Stimulated activated CD4-positive, alpha-beta T cell treated with anti-CD3 and anti-CD28 coated beads, Interleukin-15, amount 100 ng/mL, for 24 hours (primary cell): Measurements from ENCODE around the gene DENND1B.
"Not testable (repeated sequence)": the region's sequence is repeated elsewhere in the genome, so short reads cannot be mapped to it uniquely, and the experiment has no call there.

Source experiments
- DNase-seq: peaks from one replicate; pipeline ENCODE4 v3.0.0-alpha.2; 2020

The DENND1B gene

GRCh38 chr1:197541411-197541810 lies 233.9 kb downstream of the DENND1B start:
- no peak for DNase-seq

DNA sequence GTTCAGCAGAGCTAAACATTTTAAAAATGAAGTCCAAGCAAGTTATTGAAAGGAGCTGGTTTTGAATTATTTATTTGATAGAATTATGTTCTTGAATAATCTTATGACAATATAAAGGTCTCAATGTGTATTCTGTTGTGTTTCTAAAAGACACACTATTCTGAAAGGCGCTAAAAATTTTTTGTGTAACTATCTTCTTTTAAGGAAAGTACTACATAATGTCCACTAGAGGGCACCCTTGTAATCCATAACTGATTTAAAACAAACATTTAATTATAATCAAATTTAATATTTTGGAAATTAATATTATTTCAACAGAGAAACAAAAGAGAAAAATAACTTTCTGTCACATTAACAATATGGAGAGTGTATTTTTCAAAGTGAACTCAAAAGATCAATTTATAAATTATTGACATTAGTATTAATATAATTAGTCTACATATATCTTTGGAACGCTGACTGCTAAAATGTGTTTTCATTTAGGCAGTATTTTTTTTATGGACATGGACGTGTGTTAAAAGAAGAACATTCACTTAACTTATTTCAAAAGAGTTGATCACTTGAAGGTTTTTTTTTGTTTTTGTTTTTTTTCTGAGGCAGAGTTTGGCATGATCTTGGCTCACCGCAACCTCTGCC lies 248.4 kb downstream of the DENND1B start:
- DNase-seq: no peak

- peak; percentile 13 for DNase-seq
Observed at GRCh38 chr1:197521118-197521739, 254.1 kb downstream of the DENND1B start.

GRCh38 chr1:197519741-197520334 lies 255.4 kb downstream of the DENND1B start:
- DNase-seq: no peak

DNA sequence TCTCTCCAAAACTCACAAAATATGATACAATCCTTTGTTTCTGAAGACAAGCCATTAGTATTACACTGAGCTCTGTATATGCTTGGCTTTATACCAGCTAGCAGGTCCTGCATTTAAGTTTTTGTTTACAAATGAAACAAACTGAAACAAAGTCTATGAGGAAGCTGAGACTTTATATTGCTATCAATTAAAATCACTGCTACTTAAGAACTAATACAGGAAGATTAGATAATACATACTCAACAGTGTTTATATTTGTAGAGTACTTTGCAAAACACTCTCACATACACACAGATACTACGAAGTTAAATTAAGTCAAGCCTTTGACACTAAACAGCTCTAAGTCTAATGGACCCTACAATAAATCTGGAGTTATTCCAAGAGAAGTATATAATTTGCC lies 259.9 kb downstream of the DENND1B start:
- DNase-seq: no peak

DNA sequence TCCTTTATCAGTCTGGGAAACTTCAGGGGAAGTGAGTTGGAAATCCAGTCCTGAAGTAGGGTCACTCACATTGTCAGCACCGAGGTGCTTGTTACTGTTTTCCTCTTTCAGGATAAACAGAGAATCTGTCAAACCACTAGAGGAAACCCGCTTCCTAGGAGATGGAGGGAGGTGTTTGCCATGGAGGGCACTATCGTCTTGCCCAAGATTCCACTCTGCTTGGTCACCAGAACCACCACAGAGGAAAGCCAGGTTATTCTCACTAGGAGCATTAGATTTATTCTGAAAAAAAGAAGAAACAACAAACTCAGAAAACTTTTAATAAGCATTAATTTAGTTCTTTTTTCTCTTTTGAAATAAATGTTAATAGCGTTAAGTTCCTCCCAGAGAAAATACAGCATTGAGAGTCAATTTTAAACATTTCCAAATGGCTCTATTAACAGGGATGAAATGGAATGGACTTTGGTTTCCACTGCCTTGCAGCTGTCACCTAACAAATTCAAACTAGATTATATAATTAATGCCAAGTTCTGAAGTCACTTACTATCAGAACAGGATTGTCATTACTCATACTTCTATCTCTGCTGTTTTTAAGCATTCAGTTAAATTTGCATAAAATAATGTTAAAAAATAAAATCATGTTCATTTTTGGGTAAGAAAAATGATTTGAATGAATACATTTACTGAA lies 264.4 kb downstream of the DENND1B start:
- DNase-seq: no peak

- DNase-seq: no peak
Observed at GRCh38 chr1:197496722-197497121, 278.6 kb downstream of the DENND1B start.

DNA sequence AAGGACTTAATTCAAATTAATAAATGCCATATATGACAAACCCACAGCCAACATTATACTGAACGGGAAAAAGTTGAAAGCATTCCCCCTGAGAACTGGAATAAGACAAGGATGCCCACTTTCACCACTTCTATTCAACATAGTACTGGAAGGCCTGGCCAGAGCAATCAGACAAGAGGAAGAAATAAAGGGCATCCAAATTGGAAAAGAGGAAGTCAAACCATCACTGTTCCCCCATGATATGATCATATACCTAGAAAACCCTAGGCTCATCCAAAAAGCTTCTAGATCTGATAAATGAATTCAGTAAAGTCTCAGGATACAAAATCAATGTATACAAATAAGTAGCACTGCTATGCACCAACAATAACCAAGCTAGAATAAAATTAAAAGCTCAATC lies 283.8 kb downstream of the DENND1B start:
- DNase-seq: not testable (repeated sequence)

DNA sequence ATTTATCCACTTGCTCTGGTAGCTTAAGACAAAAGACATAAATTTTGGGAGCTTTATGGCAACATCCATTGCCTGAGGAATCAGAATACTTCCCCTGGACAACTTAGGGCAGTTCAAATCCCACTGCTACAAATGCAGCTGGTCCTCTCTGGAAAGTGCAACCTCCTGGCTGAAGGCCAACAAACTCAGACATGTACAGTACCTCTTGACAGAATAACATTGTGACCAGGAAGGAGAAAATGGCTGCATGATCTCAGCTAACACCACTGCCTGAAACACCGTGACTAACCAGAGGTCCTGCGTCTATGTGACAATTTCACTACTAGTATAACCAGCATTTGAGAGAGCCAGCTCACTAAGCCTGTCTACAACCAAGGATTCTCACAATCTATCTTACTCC lies 288.3 kb downstream of the DENND1B start:
- no peak for DNase-seq

DNA sequence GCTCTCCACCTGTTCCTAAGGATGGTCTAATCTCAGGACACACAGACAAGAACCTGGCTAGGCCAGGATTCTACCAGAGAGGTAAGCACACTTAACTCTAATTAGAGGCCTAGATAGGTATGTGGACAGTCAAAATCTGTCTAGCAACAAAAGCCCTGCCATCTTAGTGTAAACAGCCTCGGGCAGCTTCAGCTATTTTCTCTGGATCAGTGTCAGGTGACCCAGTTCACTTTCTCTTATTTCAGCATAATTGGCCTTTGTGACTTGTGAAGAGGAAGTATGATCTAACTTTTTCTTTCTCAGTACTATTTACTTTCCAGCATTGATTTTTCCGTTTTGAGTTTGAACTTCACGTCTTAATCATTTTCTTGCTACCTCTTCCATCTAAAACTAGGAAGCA lies 289.5 kb downstream of the DENND1B start:
- no peak for DNase-seq

DNA sequence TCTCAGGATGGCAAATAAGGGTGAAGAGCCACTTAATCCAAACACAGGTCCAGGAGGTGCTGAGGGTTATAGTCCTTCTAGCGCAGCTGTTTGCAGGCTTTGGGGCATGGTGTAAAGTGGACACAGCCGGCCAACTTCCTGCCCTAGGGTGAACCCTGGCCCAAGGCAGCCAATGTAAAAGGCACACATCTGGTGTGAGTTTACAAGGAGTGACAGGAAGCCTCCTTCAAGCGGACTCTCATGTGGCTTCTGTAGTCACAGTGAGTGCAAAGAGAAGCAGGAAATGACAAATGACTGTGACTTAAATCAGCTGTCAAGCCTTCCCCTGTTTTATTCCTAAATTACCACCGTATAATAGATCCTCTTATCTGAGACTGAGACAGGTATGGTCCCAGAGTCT lies 294.2 kb downstream of the DENND1B start:
- DNase-seq: peak; percentile 12

DNA sequence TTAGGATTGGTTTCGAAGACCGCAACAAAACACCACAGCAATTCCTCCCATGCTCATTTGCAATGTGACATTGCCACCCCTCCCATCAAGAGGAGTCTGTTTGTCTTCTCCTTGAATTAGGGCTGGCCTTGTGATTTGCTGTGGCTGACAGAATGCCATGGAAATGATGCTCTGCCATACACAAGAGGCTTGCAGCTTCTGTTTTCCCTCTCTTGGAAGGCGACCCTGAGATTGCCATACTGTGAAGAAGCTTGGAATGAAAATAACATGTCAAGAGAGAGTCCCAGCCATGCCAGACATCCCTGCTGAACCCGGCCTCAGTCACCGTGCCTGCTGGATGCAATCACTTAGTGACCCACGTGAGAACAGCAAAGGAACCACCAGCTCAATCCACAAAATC lies 294.8 kb downstream of the DENND1B start:
- DNase-seq: no peak

- DNase-seq: no peak
Observed at GRCh38 chr1:197472141-197472540, 303.1 kb downstream of the DENND1B start.

DNA sequence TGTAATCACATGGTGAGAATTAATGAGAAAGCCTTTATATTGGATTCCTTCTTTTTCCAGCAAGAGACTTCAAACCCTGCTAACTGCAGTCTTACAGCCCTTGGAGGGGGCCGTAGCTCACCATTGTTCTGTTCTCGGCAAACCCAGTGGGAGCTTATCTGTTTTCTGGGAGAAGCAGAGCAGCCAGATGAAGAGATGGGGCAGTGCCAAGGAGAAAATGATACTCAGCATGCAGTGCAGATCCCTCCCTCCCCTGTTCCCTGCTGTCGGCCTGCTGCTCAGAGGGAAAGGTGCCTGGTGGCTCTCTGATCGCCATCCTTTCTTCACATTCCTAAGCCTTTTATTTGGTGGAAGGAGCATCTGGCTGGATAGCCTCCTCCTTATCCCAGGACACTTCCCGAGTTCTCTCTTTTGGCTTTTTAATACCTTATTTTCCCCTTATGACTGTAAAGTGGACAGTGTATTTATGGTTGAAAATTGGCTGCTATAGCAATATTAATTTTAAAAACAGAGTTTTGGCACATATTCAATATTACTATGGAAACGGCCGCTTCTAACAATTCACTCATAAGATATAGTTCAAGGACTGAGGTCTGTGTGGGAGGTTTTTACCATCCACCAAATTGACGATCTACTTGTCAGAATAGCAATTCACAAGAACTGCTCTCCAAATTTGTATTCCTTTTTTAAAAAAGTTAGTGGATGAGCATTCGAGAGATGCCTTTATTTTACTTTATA lies 303.9 kb downstream of the DENND1B start:
- DNase-seq: no peak

- DNase-seq: no peak
Observed at GRCh38 chr1:197470330-197470729, 304.9 kb downstream of the DENND1B start.

GRCh38 chr1:197469620-197470210 lies 305.6 kb downstream of the DENND1B start:
- DNase-seq: no peak

DNA sequence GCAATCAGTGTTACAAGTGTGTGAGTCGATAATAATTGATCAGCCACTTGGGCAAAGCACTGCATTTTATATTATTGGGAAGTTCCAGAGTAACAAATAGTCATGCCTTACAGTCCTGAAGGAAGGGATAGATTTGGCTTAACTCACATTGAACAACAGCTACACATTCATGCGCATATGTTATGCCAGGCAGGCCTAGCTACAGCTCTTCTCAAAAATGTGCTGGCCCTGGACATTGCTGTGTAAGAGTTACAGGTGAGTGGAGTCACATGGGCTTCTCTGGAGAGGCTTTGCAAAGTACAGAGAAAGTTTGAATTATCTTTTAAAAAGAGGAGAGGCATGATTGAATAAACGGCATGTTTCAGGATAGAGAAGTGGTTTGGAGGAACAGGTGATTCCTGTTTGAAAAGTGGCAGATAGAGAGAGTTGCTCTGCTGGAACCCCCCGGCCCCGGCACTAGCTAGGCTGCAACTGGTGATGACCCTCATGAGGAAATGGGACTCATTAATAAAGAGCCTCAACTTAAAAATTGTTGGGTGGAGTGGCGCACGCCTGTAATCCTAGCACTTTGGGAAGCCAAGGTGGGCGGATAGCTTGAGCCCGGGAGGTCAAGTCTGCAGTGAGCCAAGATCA lies 306.6 kb downstream of the DENND1B start:
- DNase-seq: no peak

- DNase-seq: no peak
Observed at GRCh38 chr1:197467881-197468280, 307.4 kb downstream of the DENND1B start.

DNA sequence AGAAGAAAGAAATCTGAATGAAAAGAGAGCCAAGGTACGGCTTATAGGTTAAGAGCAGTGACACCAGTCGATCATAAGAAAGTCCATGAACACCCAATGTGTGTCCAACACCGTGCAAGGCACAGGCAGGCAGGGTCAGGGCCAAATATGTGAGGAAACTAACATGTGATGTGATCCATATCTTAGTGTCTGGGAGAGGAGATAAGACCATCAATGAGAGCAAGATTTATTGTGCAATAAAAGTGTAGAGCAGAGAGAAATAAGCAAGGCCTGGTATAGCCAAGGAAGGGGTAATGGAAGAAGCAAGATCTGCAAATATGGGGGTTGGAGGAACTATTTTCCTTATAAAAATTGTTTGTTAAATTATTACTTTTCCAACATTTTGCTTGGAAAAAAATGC lies 308.5 kb downstream of the DENND1B start:
- no peak for DNase-seq

DNA sequence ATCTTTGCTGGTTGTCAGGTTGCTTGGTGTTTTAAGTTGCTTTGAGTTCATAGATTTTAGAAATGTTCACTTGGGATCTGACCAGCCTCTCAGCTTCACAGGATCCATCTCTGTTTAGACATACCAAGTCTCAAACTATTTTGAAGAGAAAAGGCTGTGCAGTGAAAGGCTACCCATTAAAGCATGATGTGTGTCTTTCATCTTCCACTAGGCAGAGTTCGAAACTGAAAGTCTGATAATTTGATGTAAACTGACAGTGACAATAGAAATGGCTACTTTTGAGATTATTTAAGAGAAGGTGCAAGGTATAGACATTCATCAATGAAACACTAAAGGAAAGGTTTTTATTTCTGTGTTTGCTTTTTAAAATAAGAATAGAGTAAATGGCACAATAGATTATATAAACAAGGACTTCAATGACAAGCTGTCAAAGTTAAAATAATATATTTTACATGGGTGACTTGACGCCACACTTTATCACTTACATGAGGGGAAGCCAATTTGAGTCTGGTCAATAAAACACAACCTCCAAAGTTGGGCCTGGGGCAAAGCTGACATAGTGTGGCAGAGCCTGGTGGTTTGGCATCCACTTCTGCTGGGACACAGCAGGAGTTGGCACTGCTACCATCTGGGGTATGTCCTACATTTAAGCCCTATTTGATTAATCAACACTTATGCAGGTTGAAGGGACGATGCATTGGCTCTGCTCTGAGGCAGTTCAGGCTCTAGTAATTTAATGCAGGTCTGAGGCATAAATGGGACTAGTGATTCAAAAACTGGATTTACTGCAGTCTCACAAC lies 309.6 kb downstream of the DENND1B start:
- DNase-seq: no peak

DNA sequence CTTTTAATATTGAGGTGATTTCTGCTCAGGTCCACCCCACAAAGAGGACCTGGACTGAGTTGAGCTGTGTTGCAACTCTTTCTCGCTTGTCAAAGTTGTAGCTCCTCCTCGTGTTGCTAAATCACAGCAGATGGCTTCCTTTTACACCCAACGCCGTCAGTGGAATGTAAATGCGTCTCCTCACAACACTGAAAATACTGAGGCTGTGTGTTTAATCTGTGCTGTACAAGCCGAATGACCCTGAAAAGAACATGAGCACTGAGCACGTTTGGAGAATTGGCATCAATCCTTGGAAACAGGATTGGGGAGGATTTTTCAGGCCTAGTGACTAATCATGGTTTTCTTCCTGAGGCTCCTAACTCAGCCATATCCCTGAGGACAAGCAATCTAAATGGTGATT lies 311.2 kb downstream of the DENND1B start:
- no peak for DNase-seq

GRCh38 chr1:197463142-197463541 lies 312.1 kb downstream of the DENND1B start:
- no peak for DNase-seq
